CD4-positive, alpha-beta T cell treated with Interleukin-1 beta for 1 hour (primary cell): Measurements from ENCODE around the gene SECTM1.
A peak's percentile ranks its signal among the peaks of the same experiment; 100 is the strongest.

Source experiments
- DNase-seq, 2 donors: peaks; one replicate each; pipeline ENCODE4 v3.0.0-alpha.2; 2020 to 2022

Gene SECTM1

DNA sequence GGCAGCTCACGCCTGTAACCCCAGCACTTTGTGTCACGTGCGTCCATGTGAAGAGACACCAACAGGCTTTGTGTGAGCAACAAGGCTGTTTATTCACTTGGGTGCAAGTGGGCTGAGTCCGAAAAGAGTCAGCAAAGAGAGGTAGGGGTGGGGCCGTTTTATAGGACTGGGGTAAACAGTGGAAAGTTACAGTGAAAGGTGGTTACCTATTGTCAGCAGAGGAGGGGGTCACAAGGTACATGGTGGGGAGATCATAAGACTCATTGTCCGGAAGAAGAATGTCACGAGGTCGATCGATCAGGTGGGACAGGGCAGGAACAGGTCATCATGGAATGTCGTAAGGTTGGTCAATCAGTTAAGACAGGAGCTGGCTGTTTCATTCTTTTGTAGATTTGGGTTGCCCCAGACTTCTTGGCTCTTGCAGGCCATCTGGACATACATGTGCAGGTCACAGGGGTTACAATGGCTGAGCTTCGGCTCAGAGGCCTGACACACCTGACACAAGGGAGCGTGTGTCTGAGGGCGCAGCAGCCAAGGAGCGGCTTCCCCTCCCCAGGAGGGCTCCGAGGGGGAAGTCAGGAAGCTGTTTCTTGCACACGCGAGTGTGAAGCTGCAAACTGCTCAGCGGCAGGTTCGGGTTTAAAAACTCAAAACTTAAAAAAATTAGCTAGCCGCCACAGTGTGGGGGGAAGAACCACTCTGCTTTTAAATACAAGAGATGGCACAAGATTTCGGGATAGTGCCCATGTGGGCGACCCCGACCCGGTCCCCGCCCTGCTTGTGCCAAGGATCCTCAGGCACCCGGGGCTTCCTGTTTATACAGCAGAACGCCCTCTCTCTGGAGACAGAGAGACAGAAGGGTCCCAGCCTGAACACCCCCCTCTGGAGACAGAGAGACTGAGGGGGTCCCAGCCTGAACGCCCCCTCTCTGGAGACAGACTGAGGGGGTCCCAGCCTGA is 13.1 kb upstream of the SECTM1 start:
- no peak for DNase-seq

- no peak for DNase-seq
Measured at GRCh38 chr17:82345151-82345976, 11.8 kb upstream of the SECTM1 start.

- DNase-seq = no peak
Measured at GRCh38 chr17:82344175-82344907, 10.8 kb upstream of the SECTM1 start.

GRCh38 chr17:82343560-82343959 is 10.0 kb upstream of the SECTM1 start:
- no peak for DNase-seq

- DNase-seq = no peak
Measured at GRCh38 chr17:82342361-82343079, 9.0 kb upstream of the SECTM1 start.

- no peak for DNase-seq
Measured at GRCh38 chr17:82339634-82340580, 6.3 kb upstream of the SECTM1 start.

DNA sequence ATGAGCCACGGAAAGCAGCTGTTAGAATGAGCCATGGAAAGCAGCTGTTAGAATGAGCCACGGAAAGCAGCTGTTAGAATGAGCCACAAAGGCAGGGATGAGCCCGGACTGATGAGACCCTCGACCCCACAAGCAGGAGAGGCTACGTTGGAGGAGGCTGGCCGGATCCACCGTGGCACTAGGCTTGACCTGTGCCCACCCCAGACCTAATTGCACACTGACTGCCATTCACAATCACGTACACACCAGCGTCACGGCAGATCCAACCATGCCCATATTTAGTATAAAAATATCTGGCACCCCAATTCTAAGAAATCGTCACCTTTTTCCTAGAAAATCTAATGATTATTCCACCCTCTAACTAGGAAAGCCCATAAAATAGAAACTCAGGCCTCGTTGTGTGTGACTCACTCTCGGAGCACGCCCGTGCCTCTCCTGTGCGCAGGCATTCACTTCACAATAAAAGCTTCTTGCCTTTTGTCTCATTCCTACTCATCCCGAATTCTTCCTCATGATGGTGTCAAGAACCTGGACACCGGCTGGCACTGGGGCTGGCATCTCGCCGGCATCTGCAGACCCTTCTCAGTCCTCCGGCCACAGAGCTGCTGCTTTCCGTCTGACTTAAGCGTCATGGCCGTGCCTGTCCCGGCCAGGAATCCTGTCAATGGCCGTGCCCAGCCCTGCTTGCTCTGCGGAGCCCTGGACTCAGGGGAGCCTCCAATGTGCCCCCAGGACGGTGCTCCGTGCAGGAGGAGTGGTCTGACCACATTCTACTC is 5.5 kb upstream of the SECTM1 start:
- DNase-seq = no peak

DNA sequence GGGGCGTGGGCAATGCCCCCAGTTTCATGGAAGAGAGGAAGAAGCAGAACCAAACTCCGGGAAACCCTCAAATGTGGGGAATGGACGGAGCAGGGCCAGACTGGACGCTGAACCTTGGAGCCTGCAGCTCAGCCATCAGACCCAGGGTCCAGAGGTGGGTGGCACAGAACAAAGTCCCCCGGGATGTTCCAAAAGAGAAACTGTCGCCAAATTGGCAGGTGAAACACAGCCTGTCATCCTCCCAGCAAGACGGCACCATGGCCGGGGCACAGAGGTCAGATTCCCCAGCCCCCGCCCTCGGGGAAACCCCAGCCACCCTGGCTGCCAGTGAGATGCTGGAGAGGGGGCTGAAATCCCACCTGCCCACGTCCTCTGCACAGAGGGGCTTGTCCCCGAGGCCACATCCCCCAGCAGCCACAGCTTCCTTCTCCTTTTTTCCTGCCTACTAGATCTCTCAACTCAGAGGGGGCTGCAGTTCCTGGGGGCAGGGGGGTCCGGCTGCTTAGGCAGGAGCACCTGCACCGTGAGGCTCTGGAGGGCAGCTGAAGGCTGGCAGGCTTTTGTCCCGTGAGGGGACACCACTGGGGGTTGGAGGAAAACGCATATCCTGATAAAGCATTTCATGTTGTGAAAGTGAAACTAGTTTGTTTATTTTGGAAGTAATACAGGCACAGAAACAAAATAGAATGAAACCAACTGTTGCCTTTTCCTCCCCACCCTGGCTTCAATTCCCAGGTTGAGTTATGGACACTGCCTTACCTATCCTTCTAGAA is 1.2 kb upstream of the SECTM1 start:
- DNase-seq = peak in 1 of 2 donors; percentile 18

- no peak for DNase-seq
Measured at GRCh38 chr17:82334204-82334621, 647 bp upstream of the SECTM1 start.

GRCh38 chr17:82332669-82333278 is 792 bp downstream of the SECTM1 start:
- peak; percentile 26 to 65 for DNase-seq

DNA sequence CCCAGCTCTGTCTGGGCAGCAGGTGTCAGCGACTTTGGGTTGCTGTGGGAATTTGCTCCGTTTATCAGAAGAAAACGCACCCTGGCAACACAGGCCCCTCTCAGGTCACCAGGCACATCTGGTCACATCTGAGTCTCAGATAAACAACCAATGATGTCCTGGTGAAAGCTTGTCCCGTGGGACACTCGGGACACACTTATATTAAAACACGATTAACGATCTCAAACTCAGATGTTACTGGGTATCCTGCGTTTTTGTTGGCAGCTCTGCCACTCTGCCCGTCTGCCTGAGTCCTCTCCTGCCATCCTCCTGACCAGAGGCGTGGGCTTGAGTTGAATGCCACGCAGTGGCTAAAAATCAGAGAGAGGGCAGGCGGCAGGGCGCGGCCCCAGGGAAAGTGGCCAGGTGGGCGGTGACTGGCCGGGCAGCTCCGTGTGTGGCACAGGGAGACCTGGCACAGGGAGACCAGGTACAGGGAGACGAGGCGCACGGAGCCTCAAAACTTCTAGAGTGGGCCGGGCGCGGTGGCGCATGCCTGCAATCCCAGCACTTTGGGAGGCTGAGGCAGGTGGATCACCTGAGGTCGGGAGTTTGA is 2.1 kb downstream of the SECTM1 start:
- DNase-seq = no peak

- DNase-seq = no peak
Measured at GRCh38 chr17:82330322-82331239, 3.0 kb downstream of the SECTM1 start.

- no peak for DNase-seq
Measured at GRCh38 chr17:82329683-82330321, 3.8 kb downstream of the SECTM1 start.

DNA sequence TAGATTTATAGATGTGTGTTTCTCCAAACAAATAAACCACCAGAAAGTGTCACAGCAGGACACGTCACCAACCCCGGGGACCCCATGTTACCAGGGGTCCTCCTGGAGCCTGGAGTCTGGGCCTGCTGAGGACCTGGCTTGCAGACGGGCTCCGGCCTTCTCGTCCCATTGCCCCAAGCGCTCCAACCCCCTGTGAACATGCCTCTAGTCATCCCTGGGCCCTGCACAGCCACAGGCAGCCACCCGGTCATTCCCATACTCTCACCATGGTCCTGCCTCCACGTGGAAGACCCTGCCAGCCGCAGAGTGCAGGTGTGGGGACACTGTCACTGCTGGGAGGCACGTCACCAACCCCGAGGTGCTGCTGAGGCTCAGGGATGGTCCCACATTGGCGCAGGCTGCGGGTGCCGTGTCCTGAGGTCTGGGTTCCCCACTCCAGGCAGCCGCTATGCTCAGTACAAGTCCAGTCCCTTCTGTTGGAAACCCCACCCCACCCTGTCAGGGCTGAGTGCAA is 4.5 kb downstream of the SECTM1 start:
- DNase-seq = no peak

- DNase-seq = no peak
Measured at GRCh38 chr17:82328141-82328993, 5.2 kb downstream of the SECTM1 start.

DNA sequence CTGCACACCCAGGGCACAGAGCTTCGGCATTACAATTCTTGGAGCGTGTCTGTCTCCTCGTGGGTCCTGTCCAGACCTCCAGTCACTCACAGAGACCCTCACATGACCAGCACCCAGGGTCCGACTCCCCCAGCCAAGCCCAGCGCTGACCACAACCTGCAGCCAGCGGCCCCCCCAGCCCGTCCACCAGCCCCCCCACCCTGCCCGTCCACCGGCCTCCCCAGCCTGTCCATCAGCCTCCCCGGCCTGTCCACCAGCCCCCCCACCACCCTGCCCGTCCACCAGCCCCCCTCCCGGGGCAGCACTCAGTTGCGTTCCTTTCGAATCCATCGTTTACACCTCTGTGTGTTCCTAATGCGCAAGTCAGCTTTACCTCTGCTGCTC is 5.8 kb downstream of the SECTM1 start:
- DNase-seq = no peak
